Stimulated activated CD4-positive, alpha-beta T cell treated with anti-CD3 and anti-CD28 coated beads, Interleukin-12 subunit alpha, Interleukin-12 subunit beta, amount 100 ng/mL, for 48 hours (primary cell): Measurements from ENCODE around the gene LONP2.
"Not testable (repeated sequence)": the region's sequence is repeated elsewhere in the genome, so short reads cannot be mapped to it uniquely, and the experiment has no call there.

ENCODE experiments used
- DNase-seq, 3 donors: peaks; one replicate each; pipeline ENCODE4 v3.0.0-alpha.2; 2020; ENCODE audit warnings: low read depth in 2 of 3, low spot score in 1 of 3

LONP2 gene

GRCh38 chr16:48386559-48387312 lies 142.6 kb downstream of the LONP2 start:
- DNase-seq: no peak

GRCh38 chr16:48392407-48392806 lies 148.3 kb downstream of the LONP2 start:
- DNase-seq: no peak

DNA sequence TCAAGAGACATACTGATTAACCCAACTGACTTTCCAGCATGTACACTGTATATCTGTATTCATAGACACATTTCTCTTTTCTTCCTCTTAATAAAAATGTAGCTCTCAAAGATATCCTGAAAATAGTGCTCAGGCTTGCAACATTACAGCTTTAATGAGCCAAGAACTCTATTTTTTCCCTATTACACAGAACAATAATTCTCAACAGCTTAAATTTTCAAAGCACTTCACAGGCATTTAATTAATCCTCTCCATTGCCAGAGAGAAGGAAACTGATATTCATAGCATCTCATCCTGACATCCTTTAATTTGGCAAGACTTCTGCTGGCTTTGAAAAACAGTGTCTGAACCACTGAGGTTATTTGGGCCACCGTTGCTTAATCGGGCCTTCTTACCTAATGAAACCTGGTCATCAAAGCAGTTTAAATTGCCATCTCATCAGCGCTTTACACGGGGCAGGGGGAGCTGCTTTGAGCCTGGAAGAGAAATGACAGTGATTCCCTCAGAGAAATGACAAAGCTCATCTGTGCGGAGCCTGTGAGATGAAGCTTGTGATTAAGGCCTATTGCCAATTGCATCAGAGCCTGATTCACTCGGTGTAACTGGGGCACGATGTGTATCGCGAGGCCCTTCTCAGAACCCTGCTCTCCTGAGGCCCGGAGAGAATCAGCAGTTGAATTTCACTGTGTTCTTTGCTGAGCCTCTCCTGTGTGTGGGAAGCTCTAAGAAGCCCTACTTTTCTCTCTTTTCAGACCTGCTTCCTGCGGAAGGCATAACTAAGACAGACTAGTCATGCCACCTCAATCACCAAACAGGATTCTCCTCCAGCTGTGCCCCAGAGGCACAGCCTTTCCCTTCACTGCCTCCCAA lies 149.6 kb downstream of the LONP2 start:
- DNase-seq: no peak

GRCh38 chr16:48394355-48394703 lies 150.2 kb downstream of the LONP2 start:
- DNase-seq: no peak

- DNase-seq: no peak
Measured at GRCh38 chr16:48395375-48395774, 151.3 kb downstream of the LONP2 start.

DNA sequence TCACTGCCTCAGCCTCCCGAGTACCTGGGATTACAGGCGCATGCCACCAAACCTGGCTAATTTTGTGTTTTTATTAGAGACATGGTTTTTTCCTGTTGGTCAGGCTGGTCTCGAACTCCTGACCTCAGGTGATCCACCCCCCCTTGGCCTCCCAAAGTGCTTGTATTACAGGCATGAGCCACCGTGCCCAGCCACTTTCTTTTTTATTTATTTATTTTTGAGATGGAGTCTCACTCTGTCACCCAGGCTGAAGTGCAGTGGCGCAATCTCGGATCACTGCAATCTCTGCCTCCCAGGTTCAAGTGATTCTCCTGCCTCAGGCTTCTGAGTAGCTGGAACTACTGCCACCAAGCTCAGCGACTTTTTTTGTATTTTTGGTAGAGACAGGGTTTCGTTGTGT lies 158.4 kb downstream of the LONP2 start:
- not testable (repeated sequence) for DNase-seq

GRCh38 chr16:48405153-48405552 lies 161.1 kb downstream of the LONP2 start:
- DNase-seq: no peak

GRCh38 chr16:48405907-48406306 lies 161.8 kb downstream of the LONP2 start:
- no peak for DNase-seq
